K562 (cell line): ENCODE data around the gene ABAT. TPM values are rescaled to one million over a fixed set of nuclear protein-coding genes. Genes with fewer than 3 reads are reported as not detected.

ENCODE experiments used
- ATAC-seq: fragments of 200-7000 bp; cut with Tn5 transposase; 3 replicates; pipeline ENCODE4 v1.9.1; 2020; ENCODE audit warnings: moderate library complexity
- BruUV-seq: library from RNA; stranded (reverse); fragments of 400-500 nt; replicated peaks from 2 replicates; lab custom pipeline; 2021; lab: Mats Ljungman, UMichigan
- CTCF ChIA-PET: fragments of 300-600 bp; formaldehyde crosslinking; extraction: SDS; loops from one replicate; lab custom pipeline; 2021; ENCODE audit warnings: low intra/inter-chr PET ratio; lab: Yijun Ruan, JAX
- POLR2A ChIA-PET: fragments of 300-600, 350-650 bp; sonication (Branson Sonifier 250); formaldehyde crosslinking; extraction: SDS; loops from one replicate; lab custom pipeline; 2021; ENCODE audit warnings: antibody characterized with exemption, inconsistent platforms; lab: Yijun Ruan, JAX
- DNase-seq, 4 experiments: peaks; one replicate each; pipeline versions ENCODE4 v3.0.0 to v3.0.0-alpha.2; 2011 to 2018; ENCODE audit warnings: low spot score in 3 of 4, mixed read lengths in 3 of 4; ENCODE audit errors: extremely low read depth in 1 of 4
- FAIRE-seq: peaks from 2 replicates; lab custom pipeline; 2011; peaks lifted over from hg19 to GRCh38; lab: Jason Lieb, UNC
- H2AFZ ChIP-seq: 2 replicates; pipeline ENCODE4 v1.6.0; 2011; ENCODE audit warnings: low read depth, low read length, control low read depth, inconsistent platforms
- H3K27ac ChIP-seq: fragments of 200-600 bp; 3 replicates; pipeline ENCODE4 v1.8.0; 2011; ENCODE audit warnings: low read depth, mild to moderate bottlenecking, control low read depth, inconsistent platforms, low read length, moderate library complexity, mixed read lengths; ENCODE audit errors: extremely low read depth
- H3K27me3 ChIP-seq, 2 experiments: fragments of 300-600 bp in 1 of 2; 2 replicates in 1 of 2; 3 replicates in 1 of 2; pipeline versions ENCODE4 v1.6.0 to v1.8.0; 2011; ENCODE audit warnings: inconsistent platforms in 2 of 2, low read length in 2 of 2, mild to moderate bottlenecking in 1 of 2, mixed read lengths in 1 of 2, moderate library complexity in 1 of 2; ENCODE audit not compliant: control insufficient read depth in 2 of 2, insufficient read depth in 2 of 2
- H3K36me3 ChIP-seq: fragments of 300-600 bp; 3 replicates; pipeline ENCODE4 v1.8.0; 2011; ENCODE audit warnings: mild to moderate bottlenecking, low read length, inconsistent platforms; ENCODE audit not compliant: control insufficient read depth, insufficient read depth
- H3K4me1 ChIP-seq, 2 experiments: fragments of 200-600 bp in 1 of 2; replicated peaks in 1 of 2; 2 replicates in 1 of 2; 3 replicates in 1 of 2; pipeline versions ENCODE4 v1.5.1 to v1.8.0; 2011; ENCODE audit warnings: inconsistent platforms in 2 of 2, low read length in 2 of 2, mild to moderate bottlenecking in 1 of 2, mixed read lengths in 1 of 2, moderate library complexity in 1 of 2; ENCODE audit not compliant: control insufficient read depth in 2 of 2, insufficient read depth in 2 of 2
- H3K4me2 ChIP-seq: 2 replicates; pipeline ENCODE4 v1.6.1; 2011; ENCODE audit warnings: low read length, control low read depth, inconsistent platforms, mixed read lengths; ENCODE audit not compliant: insufficient read depth
- H3K4me3 ChIP-seq: fragments of 200-600 bp; sonication (generic), shearing (Covaris generic); 2 replicates; pipeline ENCODE4 v1.5.1; 2016; ENCODE audit warnings: control low read depth, inconsistent platforms
- H3K79me2 ChIP-seq: fragments of 200-600 bp; 3 replicates; pipeline ENCODE4 v1.8.0; 2011; ENCODE audit warnings: low read length, inconsistent platforms; ENCODE audit not compliant: control insufficient read depth, insufficient read depth
- H3K9ac ChIP-seq, 2 experiments: 2 replicates each; pipeline versions ENCODE4 v1.6.0 to v1.6.1; 2011; ENCODE audit warnings: low read depth in 2 of 2, low read length in 2 of 2, control low read depth in 1 of 2, inconsistent platforms in 1 of 2, mild to moderate bottlenecking in 1 of 2, mixed read lengths in 1 of 2; ENCODE audit not compliant: insufficient read depth in 1 of 2
- H3K9me1 ChIP-seq: one replicate; pipeline ENCODE4 v1.6.0; 2011; ENCODE audit warnings: inconsistent platforms, mild to moderate bottlenecking, low read length, moderate library complexity; ENCODE audit not compliant: control insufficient read depth, insufficient read depth
- H3K9me3 ChIP-seq: replicated peaks from 2 replicates; pipeline ENCODE4 v1.5.1; 2011; ENCODE audit warnings: low read depth, low read length, inconsistent platforms; ENCODE audit not compliant: control insufficient read depth, insufficient read depth
- H4K20me1 ChIP-seq: replicated peaks from 2 replicates; pipeline ENCODE4 v1.6.1; 2011; ENCODE audit warnings: low read length, inconsistent platforms, mixed read lengths; ENCODE audit not compliant: control insufficient read depth, insufficient read depth
- ESRRA ChIP-seq: fragments of 450-650 bp; IDR thresholded peaks from 2 replicates; pipeline ENCODE4 v1.6.1; 2014; ENCODE audit warnings: low read depth, mild to moderate bottlenecking, moderate library complexity, borderline replicate concordance
- JUND ChIP-seq, 2 experiments: IDR thresholded peaks; 2 replicates in 1 of 2; 3 replicates in 1 of 2; pipeline ENCODE4 v1.6.1; 2011; ENCODE audit warnings: borderline replicate concordance in 2 of 2, low read depth in 2 of 2, low read length in 2 of 2, improper control_type of control experiment in 1 of 2, missing biosample characterization in 1 of 2, missing genetic modification characterization in 1 of 2, missing genetic modification reagents in 1 of 2
- KDM4B ChIP-seq, 2 experiments: fragments of 450-650 bp in 1 of 2; sonication (generic) in 1 of 2; IDR thresholded peaks; 2 replicates each; pipeline ENCODE4 v1.6.1; 2016 to 2017; ENCODE audit warnings: borderline replicate concordance in 2 of 2, antibody characterized with exemption in 1 of 2, low read depth in 1 of 2, mild to moderate bottlenecking in 1 of 2
- PHTF2 ChIP-seq: fragments of 250-450 bp; sonication (Bioruptor Pico); IDR thresholded peaks from 2 replicates; pipeline ENCODE4 v1.5.0; 2021; ENCODE audit warnings: mild to moderate bottlenecking
- RBM14 ChIP-seq: fragments of 200-400 bp; formaldehyde crosslinking; IDR thresholded peaks from 2 replicates; pipeline ENCODE4 v1.6.1; 2018; ENCODE audit warnings: low read depth, mild to moderate bottlenecking, low read length, moderate library complexity, borderline replicate concordance; ENCODE audit not compliant: insufficient read depth
- RFX1 ChIP-seq: fragments of 450-650 bp; IDR thresholded peaks from 2 replicates; pipeline ENCODE4 v1.6.1; 2016; ENCODE audit warnings: mild to moderate bottlenecking, moderate library complexity
- SAFB ChIP-seq: fragments of 200-400 bp; formaldehyde crosslinking; IDR thresholded peaks from 2 replicates; pipeline ENCODE4 v1.6.1; 2017; ENCODE audit warnings: low read depth, low read length, borderline replicate concordance
- TAF9B ChIP-seq: fragments of 450-650 bp; IDR thresholded peaks from 2 replicates; pipeline ENCODE4 v1.6.1; 2018; ENCODE audit warnings: mild to moderate bottlenecking; ENCODE audit not compliant: partially characterized antibody
- ZBTB1 ChIP-seq: sonication (generic); formaldehyde crosslinking; IDR thresholded peaks from 2 replicates; pipeline ENCODE4 v1.8.1; 2023; ENCODE audit warnings: missing genetic modification reagents, low read depth, mild to moderate bottlenecking, borderline replicate concordance
- ZNF121 ChIP-seq: sonication (generic); formaldehyde crosslinking; conservative IDR thresholded peaks from 2 replicates; pipeline ENCODE4 v1.8.0; 2022; ENCODE audit warnings: missing genetic modification reagents
- ZNF274 ChIP-seq: IDR thresholded peaks from 2 replicates; pipeline ENCODE4 v1.6.1; 2011; ENCODE audit warnings: low read depth, mild to moderate bottlenecking, low read length, moderate library complexity, borderline replicate concordance
- WGBS: fragments of 100-300 bp; shearing (Covaris generic); methylation state at CpG from one replicate; pipeline ENCODE4 v1.1.6; 2016; ENCODE audit warnings: low coverage, mixed read lengths; ENCODE audit not compliant: insufficient coverage; ENCODE audit errors: missing lambda C conversion rate; 5-methylcytosine and 5-hydroxymethylcytosine counted together
- in situ Hi-C: fragments of 300-500 bp; cut with MboI; formaldehyde crosslinking; loops from 4 replicates; pipeline ENCODE4 v1.15.0; 2018; ENCODE audit warnings: inconsistent platforms, mixed read lengths
- intact Hi-C: fragments of 100-400 bp; cut with micrococcal nuclease; formaldehyde crosslinking; loops from 2 replicates; pipeline ENCODE4 v1.14.2; 2022
- polyA plus RNA-seq, 8 experiments: library from polyadenylated mRNA; depleted of rRNA in 4 of 8; stranded (reverse) in 5 of 8; unstranded in 3 of 8; fragments of >200 nt; fragmentation: Nextera tagmentation in 2 of 8; fragmentation: Illumina TruSeq in 1 of 8; extraction: Ambion mirVana in 2 of 8; extraction: Trizol in 1 of 8; gene quantifications; 2 replicates each; pipeline versions ENCODE4 v1.2.1 to v1.2.3, GENCODE V29; 2011 to 2014; ENCODE audit warnings: inconsistent platforms in 1 of 8, missing spikeins in 1 of 8
- total RNA-seq, 7 experiments: library from RNA; depleted of rRNA in 6 of 7; stranded (reverse); fragments of >200 nt in 6 of 7; fragmentation: Illumina TruSeq in 2 of 7; extraction: Trizol in 2 of 7; gene quantifications; 2 replicates each; pipeline versions ENCODE4 v1.2.1 to v1.2.3, GENCODE V29; 2011 to 2021; ENCODE audit warnings: low replicate concordance in 1 of 7
- TF ChIP-seq, protein P1 (sequence below), 2 experiments: fragments of 450-650 bp; conservative IDR thresholded peaks; 2 replicates each; pipeline ENCODE4 v1.6.1; 2017; ENCODE audit warnings: mild to moderate bottlenecking in 2 of 2, moderate library complexity in 2 of 2

ABAT gene
- total and polyA plus RNA-seq, 9 of the 15 experiments (the other 6 are each of a cell fraction or from before 2014, with no cell fraction given) = 0.01 to 0.49 (median 0.10) TPM

DNA sequence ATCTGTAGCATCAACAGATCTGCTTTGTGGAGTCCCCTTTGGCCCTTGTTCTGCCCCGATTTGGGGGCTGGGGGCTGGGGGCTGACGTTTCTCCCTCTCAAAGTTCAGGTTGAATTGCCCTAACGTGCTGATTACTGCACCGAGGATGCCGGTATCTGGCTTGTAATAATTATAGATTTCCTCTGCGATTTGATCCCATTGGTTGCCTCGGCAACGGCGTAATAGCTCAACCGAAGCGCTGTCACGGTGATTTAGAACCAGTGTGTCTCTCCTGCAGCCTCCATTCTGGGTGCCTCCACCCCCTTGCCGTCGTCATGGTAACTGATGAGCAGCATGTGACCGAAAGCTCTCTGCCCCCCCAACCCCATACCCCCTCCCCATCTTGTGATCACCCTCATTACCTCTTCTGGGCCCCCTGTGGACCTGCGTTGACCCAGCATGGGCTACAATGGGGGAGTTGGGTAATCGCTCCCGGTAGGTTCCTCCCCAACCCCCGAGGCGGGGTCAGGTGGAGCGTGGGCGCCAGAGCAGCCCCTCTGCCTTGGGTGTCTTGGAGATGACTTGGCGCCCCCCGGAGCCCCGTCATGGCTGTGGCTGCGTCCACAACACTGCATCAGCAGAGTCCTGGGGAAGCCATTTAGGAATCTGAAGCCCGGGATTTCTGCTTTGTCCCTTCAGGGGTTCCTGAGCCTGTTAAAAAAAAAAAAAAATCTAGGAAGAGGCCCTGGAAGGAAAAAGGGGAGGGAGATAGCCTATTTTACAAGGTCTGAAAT is 38.4 kb downstream of the ABAT start:
- no peaks in the 10 kb centered on the region for H3K9me1 ChIP-seq
- no TSS peak for BruUV-seq
- no peak overlapping the region for H3K4me2 ChIP-seq
- no peaks in the 10 kb centered on the region for H4K20me1 ChIP-seq
- no peak overlapping the region for H2AFZ ChIP-seq
- H3K79me2 ChIP-seq = no peaks in the 10 kb centered on the region
- no peak overlapping the region for H3K4me3 ChIP-seq
- no peak for FAIRE-seq
- H3K27ac ChIP-seq = no peak overlapping the region
- H3K36me3 ChIP-seq = no peaks in the 10 kb centered on the region
- intact Hi-C loops (no loop called here), in situ Hi-C loops (no loop called here)
- DNase-seq = peak in 1 of 4 experiments; percentile 3
- no peak overlapping the region for H3K9ac ChIP-seq
- ChIA-PET CTCF (no interaction called here), POLR2A (interaction anchor here (0.5 to 0.7 kb wide), 2 partner anchors 30 to 31 kb away, joined by 3 to 4 read pairs; no protein-coding TSS in a partner anchor)
- no peaks in the 10 kb centered on the region for H3K4me1 ChIP-seq
- no peak for ATAC-seq
- H3K9me3 ChIP-seq = no peaks in the 10 kb centered on the region
- peaks cover 8 to 36% of the 10 kb centered on the region in 2 experiments; a peak in 4 of 5 replicates for H3K27me3 ChIP-seq
- TF ChIP-seq RFX1 (peak; percentile 74), SAFB (no peak), ESRRA (no peak)
- WGBS = 3% methylated on average over 25 of the region's 27 CpGs

DNA sequence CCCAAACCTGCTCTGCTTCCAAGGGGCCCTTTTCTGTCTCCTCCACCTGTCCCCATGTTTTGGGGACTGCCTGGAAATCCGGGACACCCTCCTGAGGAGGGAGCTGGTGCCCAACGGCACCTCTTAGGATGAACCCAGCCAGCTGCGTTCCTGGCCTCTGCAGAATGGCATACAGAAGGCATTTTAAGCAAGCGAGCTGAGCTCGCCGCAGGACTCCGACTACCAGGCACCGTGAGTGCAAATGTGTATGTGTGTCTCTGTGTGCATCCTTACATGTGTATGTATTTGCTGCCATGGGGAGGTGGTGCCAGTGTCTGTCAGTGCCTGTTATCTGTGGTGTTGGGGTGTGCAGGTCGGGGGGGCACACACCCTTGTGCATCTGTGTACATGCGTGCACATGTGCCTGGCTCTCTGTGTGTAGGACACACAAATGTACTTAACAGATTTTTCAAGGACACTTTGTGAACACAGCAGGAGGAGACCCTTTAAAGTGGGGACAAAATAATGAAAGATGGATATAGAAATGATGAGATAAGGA is 39.3 kb downstream of the ABAT start:
- ATAC-seq (no peak), FAIRE-seq (no peak), DNase-seq (no peak)
- H3K36me3 ChIP-seq = no peaks in the 10 kb centered on the region
- ChIA-PET CTCF (no interaction called here), POLR2A (interaction anchor here (0.5 to 0.7 kb wide), 2 partner anchors 32 to 203 kb away, joined by 3 read pairs; no protein-coding TSS in a partner anchor)
- no peak overlapping the region for H3K4me3 ChIP-seq
- H3K4me1 ChIP-seq = no peaks in the 10 kb centered on the region
- no peak overlapping the region for H2AFZ ChIP-seq
- no TSS peak for BruUV-seq
- 21% methylated on average over 10 of the region's 10 CpGs for WGBS
- intact Hi-C loops (no loop called here), in situ Hi-C loops (no loop called here)
- no peak overlapping the region for H3K9ac ChIP-seq
- no peaks in the 10 kb centered on the region for H3K9me3 ChIP-seq
- no peak overlapping the region for H3K27ac ChIP-seq
- H3K9me1 ChIP-seq = no peaks in the 10 kb centered on the region
- H3K4me2 ChIP-seq = no peak overlapping the region
- no peak for TF ChIP-seq PHTF2 (CRISPR knock-in tag)
- TF ChIP-seq TAF9B = no peak
- TF ChIP-seq ZNF274 = no peak
- no peak for TF ChIP-seq ZNF121
- no peak for TF ChIP-seq ZBTB1 (CRISPR knock-in tag)
- TF ChIP-seq RBM14 = no peak
- TF ChIP-seq, protein P1, sequence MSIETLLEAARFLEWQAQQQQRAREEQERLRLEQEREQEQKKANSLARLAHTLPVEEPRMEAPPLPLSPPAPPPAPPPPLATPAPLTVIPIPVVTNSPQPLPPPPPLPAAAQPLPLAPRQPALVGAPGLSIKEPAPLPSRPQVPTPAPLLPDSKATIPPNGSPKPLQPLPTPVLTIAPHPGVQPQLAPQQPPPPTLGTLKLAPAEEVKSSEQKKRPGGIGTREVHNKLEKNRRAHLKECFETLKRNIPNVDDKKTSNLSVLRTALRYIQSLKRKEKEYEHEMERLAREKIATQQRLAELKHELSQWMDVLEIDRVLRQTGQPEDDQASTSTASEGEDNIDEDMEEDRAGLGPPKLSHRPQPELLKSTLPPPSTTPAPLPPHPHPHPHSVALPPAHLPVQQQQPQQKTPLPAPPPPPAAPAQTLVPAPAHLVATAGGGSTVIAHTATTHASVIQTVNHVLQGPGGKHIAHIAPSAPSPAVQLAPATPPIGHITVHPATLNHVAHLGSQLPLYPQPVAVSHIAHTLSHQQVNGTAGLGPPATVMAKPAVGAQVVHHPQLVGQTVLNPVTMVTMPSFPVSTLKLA (conservative IDR thresholded peaks at IDR 0.05) = no peak
- no peak for TF ChIP-seq KDM4B (IDR thresholded peaks at IDR 0.05; ENCODE audit: borderline replicate concordance in 2 of 2, low read depth in 1 of 2)
- no peak for TF ChIP-seq JUND (IDR thresholded peaks at IDR 0.05; ENCODE audit: borderline replicate concordance, low read depth, low read length)
- no peak for TF ChIP-seq JUND (tag; IDR thresholded peaks at IDR 0.05; ENCODE audit: borderline replicate concordance, low read depth, low read length)
- no peaks in the 10 kb centered on the region for H3K79me2 ChIP-seq
- H4K20me1 ChIP-seq = no peaks in the 10 kb centered on the region
- H3K27me3 ChIP-seq = peaks cover 12 to 45% of the 10 kb centered on the region in 2 experiments; a peak in 4 of 5 replicates
